NT2/D1 (cell line): ENCODE data around the gene CMTR2.
"Not testable (repeated sequence)": the region's sequence is repeated elsewhere in the genome, so short reads cannot be mapped to it uniquely, and the experiment has no call there.

ENCODE experiments used
- DNase-seq: peaks from one replicate; pipeline ENCODE4 v3.0.0-alpha.2; 2011; ENCODE audit warnings: low read depth, low spot score
- H3K27me3 ChIP-seq: 2 replicates; pipeline ENCODE4 v1.6.0; 2011; ENCODE audit warnings: mild to moderate bottlenecking; ENCODE audit not compliant: insufficient read length, insufficient read depth
- H3K36me3 ChIP-seq: 2 replicates; pipeline ENCODE4 v1.6.1; 2011; ENCODE audit warnings: mild to moderate bottlenecking, low read length, mixed read lengths; ENCODE audit not compliant: insufficient read depth, insufficient read length
- H3K4me1 ChIP-seq: 2 replicates; pipeline ENCODE4 v1.5.1; 2011; ENCODE audit not compliant: insufficient read depth, insufficient read length
- H3K4me3 ChIP-seq: 2 replicates; pipeline ENCODE4 v1.5.1; 2011; ENCODE audit warnings: low read depth; ENCODE audit not compliant: insufficient read length
- H3K9ac ChIP-seq: 2 replicates; pipeline ENCODE4 v1.6.0; 2011; ENCODE audit warnings: low read depth; ENCODE audit not compliant: insufficient read length
- H3K9me3 ChIP-seq: 2 replicates; pipeline ENCODE4 v1.5.1; 2011; ENCODE audit warnings: mild to moderate bottlenecking, low read length; ENCODE audit not compliant: insufficient read depth
- SUZ12 ChIP-seq: IDR thresholded peaks from 2 replicates; pipeline ENCODE4 v1.6.1; 2011; ENCODE audit not compliant: insufficient read length, insufficient read depth; ENCODE audit errors: extremely low read depth
- YY1 ChIP-seq: IDR thresholded peaks from 2 replicates; pipeline ENCODE4 v1.6.1; 2011; ENCODE audit not compliant: insufficient read length, insufficient read depth
- ZNF274 ChIP-seq: IDR thresholded peaks from 2 replicates; pipeline ENCODE4 v1.6.1; 2011; ENCODE audit warnings: mild to moderate bottlenecking, low read depth, low read length

The CMTR2 gene

DNA sequence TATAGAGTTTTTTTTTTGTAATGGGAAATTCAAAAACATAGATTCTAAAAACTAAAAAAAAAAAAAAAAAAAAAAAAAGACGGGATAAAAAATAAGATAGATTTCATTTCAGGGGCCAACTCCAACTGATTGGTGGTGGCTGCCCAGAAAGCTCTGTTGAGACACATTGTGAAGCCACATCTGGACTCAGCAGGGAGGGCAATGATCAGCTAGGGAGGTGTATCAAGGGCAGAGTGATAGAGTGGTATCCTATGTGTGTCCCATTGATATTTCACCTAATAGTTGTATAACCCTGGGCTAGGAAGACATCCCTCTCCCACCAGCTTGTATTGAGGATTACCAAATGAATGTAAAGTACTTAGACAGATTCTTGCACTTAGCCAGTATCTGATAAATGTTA lies 6.7 kb upstream of the CMTR2 start:
- H3K9me3 ChIP-seq: no peaks in the 10 kb centered on the region
- H3K9ac ChIP-seq: no peak overlapping the region
- TF ChIP-seq YY1 (no peak), ZNF274 (no peak), SUZ12 (no peak)
- H3K4me3 ChIP-seq: no peak overlapping the region
- H3K36me3 ChIP-seq: no peaks in the 10 kb centered on the region
- H3K4me1 ChIP-seq: no peaks in the 10 kb centered on the region
- no peak for DNase-seq
- no peaks in the 10 kb centered on the region for H3K27me3 ChIP-seq

DNA sequence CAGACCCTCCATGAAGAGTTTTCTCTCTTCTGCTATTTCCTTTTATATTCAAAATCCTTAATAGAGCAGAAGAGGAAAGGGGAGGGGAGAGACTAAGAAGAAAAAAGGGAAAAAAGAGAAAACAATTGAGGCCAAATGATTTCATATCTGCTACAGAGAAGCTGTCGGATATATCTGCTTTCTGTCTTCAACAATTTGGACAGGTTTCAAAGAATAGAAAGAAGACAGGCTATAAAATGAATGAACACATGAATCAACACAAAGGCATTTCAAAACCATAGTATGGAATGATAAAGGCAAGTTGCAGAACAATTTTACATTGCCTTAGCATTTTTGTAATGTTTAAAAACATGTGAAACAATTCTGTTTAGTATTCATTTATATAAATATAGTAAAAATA lies 4.7 kb upstream of the CMTR2 start:
- TF ChIP-seq SUZ12 (no peak), YY1 (no peak), ZNF274 (no peak)
- H3K9ac ChIP-seq: no peak overlapping the region
- H3K9me3 ChIP-seq: no peaks in the 10 kb centered on the region
- H3K4me1 ChIP-seq: peaks cover 3% of the 10 kb centered on the region
- no peak overlapping the region for H3K4me3 ChIP-seq
- no peaks in the 10 kb centered on the region for H3K36me3 ChIP-seq
- no peaks in the 10 kb centered on the region for H3K27me3 ChIP-seq
- DNase-seq: no peak

- not testable (repeated sequence) for H3K9me3 ChIP-seq, H3K27me3 ChIP-seq, H3K36me3 ChIP-seq, H3K9ac ChIP-seq, DNase-seq, H3K4me1 ChIP-seq, H3K4me3 ChIP-seq
These were observed 2.9 kb upstream of the CMTR2 start for GRCh38 chr16:71292095-71292494.

- TF ChIP-seq SUZ12: no peak
- no peak for TF ChIP-seq YY1
- no peak for TF ChIP-seq ZNF274
- Histone ChIP-seq H3K27me3 (no peaks in the 10 kb centered on the region), H3K36me3 (peaks cover 29% of the 10 kb centered on the region), H3K9me3 (no peaks in the 10 kb centered on the region), H3K4me3 (no peak overlapping the region), H3K9ac (no peak overlapping the region), H3K4me1 (peaks cover 5% of the 10 kb centered on the region)
- DNase-seq: no peak
These were observed 495 bp upstream of the CMTR2 start for GRCh38 chr16:71289732-71290062.

- DNase-seq: no peak
- H3K4me1 ChIP-seq: peaks cover 5% of the 10 kb centered on the region
- H3K36me3 ChIP-seq: peaks cover 41% of the 10 kb centered on the region
- peak overlapping the region; percentile 84 for H3K4me3 ChIP-seq
- H3K9me3 ChIP-seq: no peaks in the 10 kb centered on the region
- TF ChIP-seq YY1 (no peak), SUZ12 (no peak), ZNF274 (no peak)
- H3K9ac ChIP-seq: peak overlapping the region; percentile 94
- H3K27me3 ChIP-seq: no peaks in the 10 kb centered on the region
These were observed 672 bp downstream of the CMTR2 start for GRCh38 chr16:71288570-71288889.

GRCh38 chr16:71287911-71288310 lies 1.3 kb downstream of the CMTR2 start:
- H3K27me3 ChIP-seq: no peaks in the 10 kb centered on the region
- no peaks in the 10 kb centered on the region for H3K9me3 ChIP-seq
- DNase-seq: no peak
- peaks cover 47% of the 10 kb centered on the region for H3K36me3 ChIP-seq
- H3K9ac ChIP-seq: peak overlapping the region; percentile 94
- TF ChIP-seq YY1 (no peak), SUZ12 (no peak), ZNF274 (no peak)
- H3K4me1 ChIP-seq: peaks cover 5% of the 10 kb centered on the region
- peak overlapping the region; percentile 84 for H3K4me3 ChIP-seq

DNA sequence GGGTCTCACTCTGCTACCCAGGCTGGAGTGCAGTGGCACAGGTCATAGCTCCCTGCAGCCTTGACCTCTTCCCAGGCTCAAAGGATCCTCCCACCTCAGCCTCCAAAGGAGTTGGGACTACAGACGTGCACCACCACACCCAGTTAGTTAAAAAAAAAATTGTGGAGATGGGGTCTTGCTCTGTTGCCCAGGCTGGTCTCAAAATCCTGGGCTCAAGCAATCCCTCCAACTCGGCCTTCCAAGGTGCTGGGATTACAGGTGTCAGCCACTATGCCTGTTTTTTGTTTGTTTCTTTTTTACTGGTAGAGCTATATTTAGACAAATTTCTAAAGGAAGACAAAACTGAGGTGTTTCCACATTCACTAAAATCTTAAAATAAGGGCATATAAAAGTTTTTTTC lies 1.7 kb downstream of the CMTR2 start:
- Histone ChIP-seq H3K27me3 (no peaks in the 10 kb centered on the region), H3K9me3 (no peaks in the 10 kb centered on the region), H3K4me3 (no peak overlapping the region), H3K36me3 (peaks cover 51% of the 10 kb centered on the region), H3K4me1 (peaks cover 5% of the 10 kb centered on the region), H3K9ac (no peak overlapping the region)
- TF ChIP-seq ZNF274: no peak
- no peak for TF ChIP-seq SUZ12
- TF ChIP-seq YY1: no peak
- no peak for DNase-seq

DNA sequence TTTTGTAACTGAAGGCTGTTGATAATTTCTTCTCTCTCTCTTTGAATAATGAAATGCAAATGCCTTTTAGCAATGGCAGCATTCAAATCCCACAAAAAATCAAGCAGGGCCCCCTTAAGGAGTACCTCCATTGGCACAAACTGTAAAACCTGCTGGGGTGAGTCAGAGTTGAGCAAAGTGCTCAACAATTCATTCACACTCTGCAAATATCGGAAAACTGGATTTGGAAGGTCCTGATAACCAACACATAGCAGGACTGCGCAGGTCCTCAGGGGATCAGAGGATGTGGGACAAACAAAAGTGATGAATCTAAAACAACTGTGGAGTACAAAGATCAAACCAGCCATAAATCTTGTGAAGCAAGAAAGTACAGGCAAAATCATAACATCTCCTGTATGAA lies 5.6 kb downstream of the CMTR2 start:
- DNase-seq: no peak
- H3K9ac ChIP-seq: no peak overlapping the region
- TF ChIP-seq SUZ12 (no peak), ZNF274 (no peak), YY1 (no peak)
- no peaks in the 10 kb centered on the region for H3K27me3 ChIP-seq
- no peak overlapping the region for H3K4me3 ChIP-seq
- H3K4me1 ChIP-seq: peaks cover 2% of the 10 kb centered on the region
- H3K9me3 ChIP-seq: no peaks in the 10 kb centered on the region
- peaks cover 51% of the 10 kb centered on the region for H3K36me3 ChIP-seq

DNA sequence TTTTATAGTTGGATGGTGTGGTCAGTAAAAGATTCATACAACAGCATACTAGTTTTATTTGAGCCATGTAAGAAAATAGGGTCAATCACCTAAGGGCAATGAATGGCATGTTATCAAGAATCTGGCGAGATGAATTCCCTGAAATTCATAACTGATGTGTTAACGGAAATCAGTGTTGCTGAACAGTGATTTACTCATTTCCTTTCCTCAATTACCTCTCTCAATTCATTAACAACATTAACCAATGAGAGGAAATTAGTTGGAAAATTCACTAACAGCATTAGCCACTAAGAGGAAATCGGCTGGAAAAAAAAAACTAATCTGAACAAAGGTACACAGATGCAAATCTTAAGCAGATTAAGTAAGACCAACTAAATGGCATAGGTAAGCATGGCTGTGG lies 6.3 kb downstream of the CMTR2 start:
- Histone ChIP-seq H3K9me3 (no peaks in the 10 kb centered on the region), H3K27me3 (no peaks in the 10 kb centered on the region), H3K36me3 (peaks cover 49% of the 10 kb centered on the region), H3K4me3 (no peak overlapping the region), H3K9ac (no peak overlapping the region), H3K4me1 (peaks cover under 1% of the 10 kb centered on the region)
- no peak for DNase-seq
- TF ChIP-seq YY1 (no peak), SUZ12 (no peak), ZNF274 (no peak)
